PC-9 (cell line): ENCODE results near the gene LAMA5. TPM values are rescaled to one million over a fixed set of nuclear protein-coding genes. Genes with fewer than 3 reads are reported as not detected.

Source experiments
- BruUV-seq: library from RNA; stranded (reverse); fragments of 400-500 nt; replicated peaks from 2 replicates; lab custom pipeline; 2021; lab: Mats Ljungman, UMichigan
- CTCF ChIA-PET: fragments of 300-600 bp; sonication (Branson Sonifier 250); formaldehyde crosslinking; loops from one replicate; lab custom pipeline; 2022; ENCODE audit warnings: antibody characterized with exemption; lab: Charles Lee
- POLR2A ChIA-PET: fragments of 300-600 bp; sonication (Branson Sonifier 250); formaldehyde crosslinking; loops from one replicate; lab custom pipeline; 2022; ENCODE audit warnings: antibody characterized with exemption; ENCODE audit not compliant: unreplicated experiment; lab: Charles Lee
- DNase-seq, 2 experiments: peaks; one replicate each; pipeline versions ENCODE4 v3.0.0 to v3.0.0-alpha.2; 2015 to 2022; ENCODE audit warnings: mixed read lengths in 1 of 2
- H2AFZ ChIP-seq: fragments of 200-600 bp; sonication (generic); 2 replicates; pipeline ENCODE4 v1.8.1; 2017; ENCODE audit warnings: antibody characterized with exemption
- H3F3A ChIP-seq: fragments of 200-600 bp; sonication (generic); 2 replicates; pipeline ENCODE4 v1.8.1; 2017; ENCODE audit warnings: antibody characterized with exemption, mild to moderate bottlenecking, low read depth; ENCODE audit not compliant: insufficient read depth
- H3K27ac ChIP-seq: fragments of 200-600 bp; sonication (generic); 2 replicates; pipeline ENCODE4 v1.6.1; 2016; ENCODE audit warnings: mixed run types
- H3K27me3 ChIP-seq: fragments of 200-600 bp; sonication (generic); 2 replicates; pipeline ENCODE4 v1.6.1; 2016; ENCODE audit warnings: low read depth, mixed run types; ENCODE audit not compliant: insufficient read depth
- H3K36me3 ChIP-seq: fragments of 200-600 bp; sonication (generic); 2 replicates; pipeline ENCODE4 v1.6.1; 2016; ENCODE audit warnings: low read depth, mixed run types
- H3K4me1 ChIP-seq: fragments of 200-600 bp; sonication (generic); replicated peaks from 2 replicates; pipeline ENCODE4 v1.6.1; 2016; ENCODE audit warnings: mixed run types; ENCODE audit not compliant: insufficient read depth
- H3K4me2 ChIP-seq: fragments of 200-600 bp; sonication (generic); 2 replicates; pipeline ENCODE4 v1.6.1; 2017; ENCODE audit warnings: mixed run types
- H3K4me3 ChIP-seq: fragments of 200-600 bp; sonication (generic); 2 replicates; pipeline ENCODE4 v1.6.1; 2016; ENCODE audit warnings: mixed run types
- H3K79me2 ChIP-seq: fragments of 200-600 bp; sonication (generic); 2 replicates; pipeline ENCODE4 v1.6.1; 2017; ENCODE audit warnings: low read depth, mixed run types
- H3K9me2 ChIP-seq: fragments of 200-600 bp; sonication (generic); 2 replicates; pipeline ENCODE4 v1.8.1; 2017; ENCODE audit warnings: mild to moderate bottlenecking; ENCODE audit not compliant: insufficient read depth
- H3K9me3 ChIP-seq: fragments of 200-600 bp; sonication (generic); 2 replicates; pipeline ENCODE4 v1.8.1; 2016; ENCODE audit warnings: low read depth; ENCODE audit not compliant: insufficient read depth
- H4K20me1 ChIP-seq: fragments of 200-600 bp; sonication (generic); 2 replicates; pipeline ENCODE4 v1.8.1; 2017; ENCODE audit not compliant: insufficient read depth
- EZH2 ChIP-seq: fragments of 200-600 bp; sonication (generic); IDR thresholded peaks from 2 replicates; pipeline ENCODE4 v1.8.0; 2017; ENCODE audit warnings: antibody characterized with exemption, low read depth
- intact Hi-C: fragments of 100-400 bp; cut with micrococcal nuclease; formaldehyde crosslinking; loops from one replicate; pipeline ENCODE4 v1.10.0; 2022; ENCODE audit not compliant: unreplicated experiment
- total RNA-seq: library from RNA; stranded (reverse); gene quantifications from 2 replicates; pipeline ENCODE4 v1.2.3, GENCODE V29; 2021
- TF ChIP-seq, protein P1 (sequence below): fragments of 200-600 bp; sonication (generic); conservative IDR thresholded peaks from 2 replicates; pipeline ENCODE4 v1.6.1; 2017; ENCODE audit warnings: mixed run types, antibody characterized with exemption, mild to moderate bottlenecking, moderate library complexity

LAMA5 gene
- total RNA-seq, 1 experiment from 2014 or later = 700 TPM

DNA sequence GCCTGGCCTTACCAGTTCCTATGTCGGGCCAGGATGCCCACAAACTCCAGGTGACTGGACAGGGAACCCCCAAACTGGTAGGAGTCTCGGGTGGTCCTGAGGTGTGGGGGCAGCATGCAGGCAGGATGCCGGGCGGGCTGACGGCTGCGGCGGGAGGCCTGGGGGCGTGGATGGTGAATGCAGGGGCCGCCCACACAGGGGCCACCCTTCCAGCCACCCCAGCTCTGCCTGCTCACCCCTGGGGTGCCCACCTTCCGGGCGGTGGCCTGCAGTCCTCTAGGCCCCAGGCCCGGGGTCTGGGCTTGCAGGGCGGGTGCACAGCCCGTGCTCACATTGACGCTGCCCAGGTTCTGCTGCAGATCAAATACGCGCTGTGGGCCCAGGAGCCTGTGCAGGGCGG is 56.0 kb downstream of the LAMA5 start:
- peaks cover 34% of the 10 kb centered on the region for H3K36me3 ChIP-seq
- no peak for DNase-seq
- ChIA-PET CTCF (no interaction called here), POLR2A (no interaction called here)
- no peaks in the 10 kb centered on the region; the same call in 1 of the 2 replicates for H3K4me1 ChIP-seq
- H3K9me3 ChIP-seq = no peaks in the 10 kb centered on the region
- no peak overlapping the region for H2AFZ ChIP-seq
- no peak overlapping the region for H3K4me2 ChIP-seq
- peaks cover 83% of the 10 kb centered on the region for H3F3A ChIP-seq
- no peak overlapping the region for H3K4me3 ChIP-seq
- no TSS peak for BruUV-seq
- H3K9me2 ChIP-seq = no peaks in the 10 kb centered on the region
- no peak overlapping the region for H3K27ac ChIP-seq
- H4K20me1 ChIP-seq = peaks cover 90% of the 10 kb centered on the region
- peaks cover 36% of the 10 kb centered on the region for H3K79me2 ChIP-seq
- TF ChIP-seq, protein P1, sequence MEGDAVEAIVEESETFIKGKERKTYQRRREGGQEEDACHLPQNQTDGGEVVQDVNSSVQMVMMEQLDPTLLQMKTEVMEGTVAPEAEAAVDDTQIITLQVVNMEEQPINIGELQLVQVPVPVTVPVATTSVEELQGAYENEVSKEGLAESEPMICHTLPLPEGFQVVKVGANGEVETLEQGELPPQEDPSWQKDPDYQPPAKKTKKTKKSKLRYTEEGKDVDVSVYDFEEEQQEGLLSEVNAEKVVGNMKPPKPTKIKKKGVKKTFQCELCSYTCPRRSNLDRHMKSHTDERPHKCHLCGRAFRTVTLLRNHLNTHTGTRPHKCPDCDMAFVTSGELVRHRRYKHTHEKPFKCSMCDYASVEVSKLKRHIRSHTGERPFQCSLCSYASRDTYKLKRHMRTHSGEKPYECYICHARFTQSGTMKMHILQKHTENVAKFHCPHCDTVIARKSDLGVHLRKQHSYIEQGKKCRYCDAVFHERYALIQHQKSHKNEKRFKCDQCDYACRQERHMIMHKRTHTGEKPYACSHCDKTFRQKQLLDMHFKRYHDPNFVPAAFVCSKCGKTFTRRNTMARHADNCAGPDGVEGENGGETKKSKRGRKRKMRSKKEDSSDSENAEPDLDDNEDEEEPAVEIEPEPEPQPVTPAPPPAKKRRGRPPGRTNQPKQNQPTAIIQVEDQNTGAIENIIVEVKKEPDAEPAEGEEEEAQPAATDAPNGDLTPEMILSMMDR = no peak
- no peak for TF ChIP-seq EZH2
- H3K27me3 ChIP-seq = no peaks in the 10 kb centered on the region
- intact Hi-C loops = no loop called here

DNA sequence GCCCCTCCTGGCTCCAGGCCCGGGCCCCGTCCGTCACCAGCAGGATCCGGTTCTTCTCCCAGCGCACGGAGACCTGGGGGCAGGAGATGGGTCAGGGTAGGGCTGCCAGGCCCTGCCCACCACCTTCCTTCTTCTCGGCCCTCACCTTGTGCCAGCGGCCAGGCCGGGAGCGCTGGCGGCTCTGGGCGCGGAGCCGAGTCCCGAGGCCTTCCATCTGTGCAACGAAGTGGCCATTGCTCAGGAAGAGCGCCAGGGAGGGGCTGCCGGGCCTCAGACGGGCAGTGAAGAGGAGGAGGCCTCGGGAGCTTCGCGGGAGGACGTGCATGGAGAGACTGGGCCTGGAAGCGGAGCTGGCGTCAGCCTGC is 56.4 kb downstream of the LAMA5 start:
- intact Hi-C loops = no loop called here
- CTCF ChIA-PET = no interaction called here
- H3K36me3 ChIP-seq = peaks cover 30% of the 10 kb centered on the region

DNA sequence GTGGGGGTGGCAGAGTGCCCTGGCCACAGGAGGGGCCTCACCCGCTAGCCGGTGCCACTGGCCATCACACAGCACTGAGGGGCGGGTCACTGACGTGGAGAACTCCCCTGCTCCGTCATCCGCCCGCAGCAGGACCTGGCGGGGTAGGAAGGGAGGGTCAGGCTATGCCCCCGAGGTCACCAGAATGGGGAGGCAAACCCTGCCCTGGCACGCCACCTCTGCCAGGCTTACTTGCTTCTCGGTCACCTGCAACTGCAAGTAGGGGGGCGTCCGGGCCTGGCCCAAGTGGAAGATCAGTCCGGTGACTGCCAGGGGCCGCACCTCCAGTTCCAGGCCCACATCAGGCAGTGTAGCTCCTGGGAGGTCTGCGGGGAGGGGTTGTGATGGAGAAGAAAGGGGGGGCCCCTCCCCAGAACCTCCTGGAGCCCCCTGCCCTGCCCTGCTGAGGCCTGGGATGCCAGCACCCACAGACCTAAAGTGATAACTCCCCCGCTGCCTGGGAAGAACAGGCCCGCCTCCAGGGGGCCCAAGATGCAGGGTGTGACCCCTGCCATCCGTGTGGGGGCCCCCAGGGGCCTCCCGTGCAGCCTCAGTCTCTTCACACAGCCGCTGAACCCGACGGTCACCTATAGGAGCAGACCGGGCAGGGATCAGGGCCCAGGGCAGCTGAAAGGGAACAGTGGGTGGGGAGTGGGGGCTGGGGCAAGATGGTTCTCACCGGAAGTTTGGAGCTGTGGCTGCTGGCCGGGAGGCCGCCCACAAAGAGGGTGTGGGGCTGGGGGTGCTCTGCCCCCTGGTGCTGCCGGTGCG is 57.0 kb downstream of the LAMA5 start:
- no peak for DNase-seq
- intact Hi-C loops = no loop called here
- Histone ChIP-seq H3K79me2 (peaks cover 38% of the 10 kb centered on the region), H3K4me1 (peaks cover 9% of the 10 kb centered on the region), H3K27me3 (no peaks in the 10 kb centered on the region), H3K9me2 (no peaks in the 10 kb centered on the region), H3K4me2 (no peak overlapping the region), H3K9me3 (no peaks in the 10 kb centered on the region), H3F3A (peaks cover 83% of the 10 kb centered on the region), H2AFZ (no peak overlapping the region), H3K27ac (no peak overlapping the region), H4K20me1 (peaks cover 90% of the 10 kb centered on the region), H3K4me3 (no peak overlapping the region), H3K36me3 (peaks cover 28% of the 10 kb centered on the region)
- ChIA-PET POLR2A (no interaction called here), CTCF (no interaction called here)
- no peak for TF ChIP-seq EZH2
- TF ChIP-seq, protein P1 = no peak
- BruUV-seq = no TSS peak

More for the DNA sequence above, 56.4 kb downstream of the LAMA5 start:
- peaks cover 3% of the 10 kb centered on the region for H3K4me1 ChIP-seq
- peaks cover 90% of the 10 kb centered on the region for H4K20me1 ChIP-seq
- H3K4me2 ChIP-seq = no peak overlapping the region
- no peaks in the 10 kb centered on the region for H3K27me3 ChIP-seq
- H3F3A ChIP-seq = peaks cover 83% of the 10 kb centered on the region
- H3K79me2 ChIP-seq = peaks cover 36% of the 10 kb centered on the region
- no peaks in the 10 kb centered on the region for H3K9me3 ChIP-seq
- no peak for DNase-seq
- H2AFZ ChIP-seq = no peak overlapping the region
- POLR2A ChIA-PET = no interaction called here
- H3K4me3 ChIP-seq = no peak overlapping the region
- H3K27ac ChIP-seq = no peak overlapping the region
- TF ChIP-seq, protein P1 = no peak
- TF ChIP-seq EZH2 = no peak
- BruUV-seq = no TSS peak
- H3K9me2 ChIP-seq = no peaks in the 10 kb centered on the region
